SK-N-SH (cell line): ENCODE measurements around the gene ST3GAL2. TPM values are rescaled to one million over a fixed set of nuclear protein-coding genes. Genes with fewer than 3 reads are reported as not detected.

Experiments used
- CTCF ChIA-PET: fragments of 300-600, 350-600 bp; formaldehyde crosslinking; extraction: SDS; loops from one replicate; lab custom pipeline; 2021; lab: Yijun Ruan, JAX
- POLR2A ChIA-PET: fragments of 350-600 bp; sonication (Branson Sonifier 250); formaldehyde crosslinking; extraction: SDS; loops from one replicate; lab custom pipeline; 2020; ENCODE audit warnings: antibody characterized with exemption, inconsistent platforms; lab: Yijun Ruan, JAX
- DNase-seq: peaks from one replicate; pipeline ENCODE4 v3.0.0; 2012
- H2AFZ ChIP-seq: fragments of 200-600 bp; sonication (generic); 2 replicates; pipeline ENCODE4 v1.8.1; 2016; ENCODE audit warnings: antibody characterized with exemption, mild to moderate bottlenecking, low read depth
- H3F3A ChIP-seq: fragments of 200-600 bp; sonication (generic); replicated peaks from 2 replicates; pipeline ENCODE3; 2016; ENCODE audit warnings: antibody characterized with exemption, mild to moderate bottlenecking; ENCODE audit not compliant: insufficient read depth
- H3K27ac ChIP-seq, 2 experiments: fragments of 200-500 bp in 1 of 2; fragments of 200-600 bp in 1 of 2; sonication (Bioruptor generic) in 1 of 2; sonication (generic), shearing (Covaris generic) in 1 of 2; 2 replicates each; pipeline versions ENCODE4 v1.5.1 to v1.6.1; 2014 to 2016; ENCODE audit warnings: low read depth in 2 of 2, inconsistent platforms in 1 of 2, low read length in 1 of 2, mild to moderate bottlenecking in 1 of 2, mixed read lengths in 1 of 2
- H3K27me3 ChIP-seq: fragments of 200-600 bp; sonication (generic), shearing (Covaris generic); 2 replicates; pipeline ENCODE4 v1.6.1; 2016; ENCODE audit warnings: mixed run types; ENCODE audit not compliant: insufficient read depth
- H3K36me3 ChIP-seq, 2 experiments: fragments of 200-500 bp in 1 of 2; fragments of 200-600 bp in 1 of 2; sonication (Bioruptor generic) in 1 of 2; sonication (generic) in 1 of 2; replicated peaks in 1 of 2; 2 replicates each; pipeline versions ENCODE3 to v1.5.1; 2014 to 2016; ENCODE audit warnings: low read length in 1 of 2, mild to moderate bottlenecking in 1 of 2; ENCODE audit not compliant: insufficient read depth in 2 of 2, control insufficient read depth in 1 of 2
- H3K4me1 ChIP-seq, 2 experiments: fragments of 200-500 bp in 1 of 2; fragments of 200-600 bp in 1 of 2; sonication (Bioruptor generic) in 1 of 2; sonication (generic), shearing (Covaris generic) in 1 of 2; 2 replicates each; pipeline versions ENCODE4 v1.5.1 to v1.6.1; 2014 to 2016; ENCODE audit warnings: low read depth in 1 of 2, low read length in 1 of 2, mixed run types in 1 of 2; ENCODE audit not compliant: insufficient read depth in 2 of 2, control insufficient read depth in 1 of 2
- H3K4me2 ChIP-seq: fragments of 200-600 bp; sonication (generic), shearing (Covaris generic); 2 replicates; pipeline ENCODE4 v1.6.1; 2017; ENCODE audit warnings: mixed run types
- H3K4me3 ChIP-seq, 2 experiments: fragments of 200-500 bp in 1 of 2; fragments of 200-600 bp in 1 of 2; sonication (Bioruptor generic) in 1 of 2; sonication (generic), shearing (Covaris generic) in 1 of 2; 2 replicates each; pipeline versions ENCODE4 v1.5.1 to v1.8.1; 2014 to 2016; ENCODE audit warnings: low read depth in 2 of 2, inconsistent platforms in 1 of 2, low read length in 1 of 2, mild to moderate bottlenecking in 1 of 2, mixed read lengths in 1 of 2, moderate library complexity in 1 of 2
- H3K79me2 ChIP-seq: fragments of 200-600 bp; sonication (generic); 2 replicates; pipeline ENCODE4 v1.8.1; 2017; ENCODE audit warnings: mild to moderate bottlenecking; ENCODE audit not compliant: insufficient read depth
- H3K9ac ChIP-seq: fragments of 200-600 bp; sonication (generic); 2 replicates; pipeline ENCODE4 v1.6.1; 2017; ENCODE audit warnings: mixed run types
- H3K9me2 ChIP-seq: fragments of 200-600 bp; sonication (generic); 2 replicates; pipeline ENCODE4 v1.6.1; 2017; ENCODE audit warnings: mixed run types
- H3K9me3 ChIP-seq: fragments of 200-600 bp; sonication (generic); 2 replicates; pipeline ENCODE4 v1.6.1; 2017; ENCODE audit warnings: mixed run types, mild to moderate bottlenecking, moderate library complexity
- H4K20me1 ChIP-seq: fragments of 200-600 bp; sonication (generic); 2 replicates; pipeline ENCODE4 v1.6.1; 2017; ENCODE audit warnings: mild to moderate bottlenecking, mixed run types; ENCODE audit not compliant: insufficient read depth
- CHD2 ChIP-seq: fragments of 150-350 bp; IDR thresholded peaks from 2 replicates; pipeline ENCODE4 v1.6.1; 2018; ENCODE audit warnings: low read length; ENCODE audit not compliant: partially characterized antibody
- EZH2phosphoT487 ChIP-seq: fragments of 200-600 bp; sonication (generic); IDR thresholded peaks from 2 replicates; pipeline ENCODE4 v1.6.1; 2017; ENCODE audit warnings: low read depth, mixed run types, mild to moderate bottlenecking, antibody characterized with exemption, moderate library complexity, borderline replicate concordance
- FOSL2 ChIP-seq: IDR thresholded peaks from 2 replicates; pipeline ENCODE4 v1.4.0; 2012; ENCODE audit warnings: low read depth, mild to moderate bottlenecking, moderate library complexity, borderline replicate concordance
- FOXJ3 ChIP-seq: sonication (generic); formaldehyde crosslinking; IDR thresholded peaks from 2 replicates; pipeline ENCODE4 v1.5.1; 2020; ENCODE audit warnings: mild to moderate bottlenecking, missing genetic modification reagents
- GABPA ChIP-seq: IDR thresholded peaks from 2 replicates; pipeline ENCODE4 v1.4.0; 2012; ENCODE audit warnings: low read depth, mild to moderate bottlenecking
- GATA2 ChIP-seq: sonication (generic); formaldehyde crosslinking; IDR thresholded peaks from 2 replicates; pipeline ENCODE4 v1.5.0; 2020; ENCODE audit warnings: mild to moderate bottlenecking, missing genetic modification reagents
- MXI1 ChIP-seq: IDR thresholded peaks from 2 replicates; pipeline ENCODE4 v1.6.1; 2012; ENCODE audit warnings: mild to moderate bottlenecking, low read depth, low read length, improper control_type of control experiment
- NFIC ChIP-seq: IDR thresholded peaks from 2 replicates; pipeline ENCODE4 v1.4.0; 2012; ENCODE audit warnings: borderline replicate concordance
- NRF1 ChIP-seq: IDR thresholded peaks from 2 replicates; pipeline ENCODE4 v1.6.1; 2012; ENCODE audit warnings: low read depth, mild to moderate bottlenecking, low read length
- RAD21 ChIP-seq: IDR thresholded peaks from 2 replicates; pipeline ENCODE4 v1.6.1; 2012; ENCODE audit warnings: mild to moderate bottlenecking, low read length
- RCOR1 ChIP-seq: fragments of 150-350 bp; IDR thresholded peaks from 2 replicates; pipeline ENCODE4 v1.6.1; 2017; ENCODE audit warnings: antibody characterized with exemption, low read length
- SMC3 ChIP-seq: IDR thresholded peaks from 2 replicates; pipeline ENCODE4 v1.6.1; 2012; ENCODE audit warnings: low read depth, low read length, improper control_type of control experiment
- TAF1 ChIP-seq: IDR thresholded peaks from 2 replicates; pipeline ENCODE4 v1.6.1; 2012; ENCODE audit warnings: low read depth, mild to moderate bottlenecking, low read length, moderate library complexity, borderline replicate concordance
- TCF12 ChIP-seq: IDR thresholded peaks from 2 replicates; pipeline ENCODE4 v1.4.0; 2012
- TEAD4 ChIP-seq: IDR thresholded peaks from 2 replicates; pipeline ENCODE4 v1.4.0; 2012; ENCODE audit warnings: mild to moderate bottlenecking, borderline replicate concordance; ENCODE audit not compliant: insufficient read depth
- YY1 ChIP-seq: IDR thresholded peaks from 2 replicates; pipeline ENCODE4 v1.4.0; 2012; ENCODE audit warnings: low read depth, mild to moderate bottlenecking
- WGBS: methylation state at CpG from one replicate; pipeline ENCODE4 v1.1.6; 2017; ENCODE audit warnings: low lambda C conversion rate; 5-methylcytosine and 5-hydroxymethylcytosine counted together
- polyA plus RNA-seq, 3 experiments: library from polyadenylated mRNA; depleted of rRNA; stranded (reverse); fragments of >200 nt; gene quantifications; 2 replicates each; pipeline ENCODE4 v1.2.3, GENCODE V29; 2012
- TF ChIP-seq, protein P1 (sequence below): IDR thresholded peaks from 2 replicates; pipeline ENCODE4 v1.6.1; 2012; ENCODE audit warnings: mild to moderate bottlenecking, low read depth, low read length, moderate library complexity
- TF ChIP-seq, protein P2 (sequence below): fragments of 200-600 bp; sonication (generic); IDR thresholded peaks from 2 replicates; pipeline ENCODE4 v1.6.1; 2017; ENCODE audit warnings: antibody characterized with exemption, mild to moderate bottlenecking, moderate library complexity
- TF ChIP-seq, protein P3 (sequence below): fragments of 150-350 bp; IDR thresholded peaks from 2 replicates; pipeline ENCODE4 v1.6.1; 2016; ENCODE audit warnings: mild to moderate bottlenecking, low read depth, low read length
- TF ChIP-seq, protein P4 (sequence below): fragments of 150-350 bp; IDR thresholded peaks from 2 replicates; pipeline ENCODE4 v1.6.1; 2017; ENCODE audit warnings: antibody characterized with exemption, low read length, low read depth, borderline replicate concordance

ST3GAL2 gene
- polyA plus RNA-seq, 1 of the 3 experiments (the other 2 are of a cell fraction) = 19.9 TPM

DNA sequence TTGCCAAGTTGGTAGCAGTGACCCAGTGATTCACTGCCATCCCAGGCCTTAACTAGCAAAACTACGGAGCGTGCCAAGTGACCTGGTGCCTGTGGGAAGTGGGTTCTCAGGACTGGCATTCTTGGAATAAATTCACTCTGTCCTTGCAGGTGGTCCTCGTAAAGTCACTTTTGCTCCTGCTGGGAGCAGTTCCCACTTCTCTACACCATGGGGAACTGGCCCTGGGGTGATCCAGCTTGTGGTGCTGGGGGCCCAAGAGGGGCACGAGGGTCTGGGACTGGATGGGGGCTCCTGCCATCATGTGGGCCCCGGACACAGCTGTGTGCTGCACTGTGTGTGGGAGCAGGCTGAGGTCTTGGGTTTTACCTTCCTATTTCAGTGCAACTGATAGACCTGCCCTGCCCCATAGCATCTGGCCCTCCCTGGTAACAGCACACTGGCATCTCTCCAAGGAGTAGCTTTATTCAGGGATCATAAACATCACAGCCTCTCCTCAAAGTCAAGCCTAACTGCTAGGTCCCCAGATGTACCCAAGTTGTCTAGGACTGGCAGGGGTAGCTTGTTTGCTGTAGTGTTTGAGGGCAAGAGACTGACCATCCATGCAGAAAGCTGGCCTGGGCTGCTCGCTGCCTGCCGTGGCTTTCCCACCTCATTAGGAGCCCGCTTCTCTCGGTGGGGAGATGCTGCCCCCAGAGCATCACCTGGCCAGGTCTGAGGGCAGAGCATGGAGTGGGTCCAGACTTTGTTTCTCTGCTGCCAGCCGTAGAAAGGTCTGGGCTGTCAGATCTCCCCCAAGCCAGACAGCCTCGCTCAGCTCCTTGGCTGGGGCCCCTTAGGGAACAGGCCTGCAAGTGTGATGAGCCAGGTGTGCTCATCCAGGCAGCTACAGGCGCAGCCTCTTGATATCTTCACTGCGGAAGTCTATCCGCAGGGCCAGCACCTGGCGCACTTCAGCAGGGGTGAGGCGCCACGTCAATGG lies 41.5 kb upstream of the ST3GAL2 start:
- Histone ChIP-seq H3K9me2 (no peaks in the 10 kb centered on the region), H3K27ac (no peak overlapping the region), H3K4me2 (no peak overlapping the region), H3K9ac (no peak overlapping the region), H3K4me1 (peaks cover 5 to 15% of the 10 kb centered on the region in 2 experiments; a peak in 3 of 4 replicates), H3K4me3 (no peak overlapping the region), H3K27me3 (no peaks in the 10 kb centered on the region), H3F3A (peaks cover 32% of the 10 kb centered on the region), H3K9me3 (no peaks in the 10 kb centered on the region), H4K20me1 (no peaks in the 10 kb centered on the region), H2AFZ (no peak overlapping the region), H3K79me2 (no peaks in the 10 kb centered on the region), H3K36me3 (peaks cover 9 to 54% of the 10 kb centered on the region in 2 experiments)
- ChIA-PET POLR2A (no interaction called here), CTCF (no interaction called here)
- TF ChIP-seq FOXJ3 (CRISPR knock-in tag) (no peak), TEAD4 (no peak), FOSL2 (no peak), NFIC (no peak), RCOR1 (no peak), TCF12 (no peak), RAD21 (no peak), CHD2 (no peak), TAF1 (no peak), GABPA (no peak), NRF1 (no peak), YY1 (no peak), EZH2phosphoT487 (no peak), SMC3 (no peak), MXI1 (no peak), GATA2 (CRISPR knock-in tag) (no peak)
- TF ChIP-seq, protein P1, sequence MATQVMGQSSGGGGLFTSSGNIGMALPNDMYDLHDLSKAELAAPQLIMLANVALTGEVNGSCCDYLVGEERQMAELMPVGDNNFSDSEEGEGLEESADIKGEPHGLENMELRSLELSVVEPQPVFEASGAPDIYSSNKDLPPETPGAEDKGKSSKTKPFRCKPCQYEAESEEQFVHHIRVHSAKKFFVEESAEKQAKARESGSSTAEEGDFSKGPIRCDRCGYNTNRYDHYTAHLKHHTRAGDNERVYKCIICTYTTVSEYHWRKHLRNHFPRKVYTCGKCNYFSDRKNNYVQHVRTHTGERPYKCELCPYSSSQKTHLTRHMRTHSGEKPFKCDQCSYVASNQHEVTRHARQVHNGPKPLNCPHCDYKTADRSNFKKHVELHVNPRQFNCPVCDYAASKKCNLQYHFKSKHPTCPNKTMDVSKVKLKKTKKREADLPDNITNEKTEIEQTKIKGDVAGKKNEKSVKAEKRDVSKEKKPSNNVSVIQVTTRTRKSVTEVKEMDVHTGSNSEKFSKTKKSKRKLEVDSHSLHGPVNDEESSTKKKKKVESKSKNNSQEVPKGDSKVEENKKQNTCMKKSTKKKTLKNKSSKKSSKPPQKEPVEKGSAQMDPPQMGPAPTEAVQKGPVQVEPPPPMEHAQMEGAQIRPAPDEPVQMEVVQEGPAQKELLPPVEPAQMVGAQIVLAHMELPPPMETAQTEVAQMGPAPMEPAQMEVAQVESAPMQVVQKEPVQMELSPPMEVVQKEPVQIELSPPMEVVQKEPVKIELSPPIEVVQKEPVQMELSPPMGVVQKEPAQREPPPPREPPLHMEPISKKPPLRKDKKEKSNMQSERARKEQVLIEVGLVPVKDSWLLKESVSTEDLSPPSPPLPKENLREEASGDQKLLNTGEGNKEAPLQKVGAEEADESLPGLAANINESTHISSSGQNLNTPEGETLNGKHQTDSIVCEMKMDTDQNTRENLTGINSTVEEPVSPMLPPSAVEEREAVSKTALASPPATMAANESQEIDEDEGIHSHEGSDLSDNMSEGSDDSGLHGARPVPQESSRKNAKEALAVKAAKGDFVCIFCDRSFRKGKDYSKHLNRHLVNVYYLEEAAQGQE = no peak
- TF ChIP-seq, protein P2, sequence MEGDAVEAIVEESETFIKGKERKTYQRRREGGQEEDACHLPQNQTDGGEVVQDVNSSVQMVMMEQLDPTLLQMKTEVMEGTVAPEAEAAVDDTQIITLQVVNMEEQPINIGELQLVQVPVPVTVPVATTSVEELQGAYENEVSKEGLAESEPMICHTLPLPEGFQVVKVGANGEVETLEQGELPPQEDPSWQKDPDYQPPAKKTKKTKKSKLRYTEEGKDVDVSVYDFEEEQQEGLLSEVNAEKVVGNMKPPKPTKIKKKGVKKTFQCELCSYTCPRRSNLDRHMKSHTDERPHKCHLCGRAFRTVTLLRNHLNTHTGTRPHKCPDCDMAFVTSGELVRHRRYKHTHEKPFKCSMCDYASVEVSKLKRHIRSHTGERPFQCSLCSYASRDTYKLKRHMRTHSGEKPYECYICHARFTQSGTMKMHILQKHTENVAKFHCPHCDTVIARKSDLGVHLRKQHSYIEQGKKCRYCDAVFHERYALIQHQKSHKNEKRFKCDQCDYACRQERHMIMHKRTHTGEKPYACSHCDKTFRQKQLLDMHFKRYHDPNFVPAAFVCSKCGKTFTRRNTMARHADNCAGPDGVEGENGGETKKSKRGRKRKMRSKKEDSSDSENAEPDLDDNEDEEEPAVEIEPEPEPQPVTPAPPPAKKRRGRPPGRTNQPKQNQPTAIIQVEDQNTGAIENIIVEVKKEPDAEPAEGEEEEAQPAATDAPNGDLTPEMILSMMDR = no peak
- TF ChIP-seq, protein P3, sequence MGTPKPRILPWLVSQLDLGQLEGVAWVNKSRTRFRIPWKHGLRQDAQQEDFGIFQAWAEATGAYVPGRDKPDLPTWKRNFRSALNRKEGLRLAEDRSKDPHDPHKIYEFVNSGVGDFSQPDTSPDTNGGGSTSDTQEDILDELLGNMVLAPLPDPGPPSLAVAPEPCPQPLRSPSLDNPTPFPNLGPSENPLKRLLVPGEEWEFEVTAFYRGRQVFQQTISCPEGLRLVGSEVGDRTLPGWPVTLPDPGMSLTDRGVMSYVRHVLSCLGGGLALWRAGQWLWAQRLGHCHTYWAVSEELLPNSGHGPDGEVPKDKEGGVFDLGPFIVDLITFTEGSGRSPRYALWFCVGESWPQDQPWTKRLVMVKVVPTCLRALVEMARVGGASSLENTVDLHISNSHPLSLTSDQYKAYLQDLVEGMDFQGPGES = no peak
- TF ChIP-seq, protein P4, sequence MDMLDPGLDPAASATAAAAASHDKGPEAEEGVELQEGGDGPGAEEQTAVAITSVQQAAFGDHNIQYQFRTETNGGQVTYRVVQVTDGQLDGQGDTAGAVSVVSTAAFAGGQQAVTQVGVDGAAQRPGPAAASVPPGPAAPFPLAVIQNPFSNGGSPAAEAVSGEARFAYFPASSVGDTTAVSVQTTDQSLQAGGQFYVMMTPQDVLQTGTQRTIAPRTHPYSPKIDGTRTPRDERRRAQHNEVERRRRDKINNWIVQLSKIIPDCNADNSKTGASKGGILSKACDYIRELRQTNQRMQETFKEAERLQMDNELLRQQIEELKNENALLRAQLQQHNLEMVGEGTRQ = no peak
- no peak for DNase-seq
- WGBS = 95% methylated on average over 13 of the region's 17 CpGs
